HCT116 (cell line): ENCODE data around the gene CD19.

ENCODE experiments used
- CEBPB ChIP-seq: IDR thresholded peaks from 2 replicates; pipeline ENCODE4 v1.6.1; 2012; ENCODE audit warnings: low read depth
- EZH2 ChIP-seq: fragments of 200-600 bp; sonication (generic); IDR thresholded peaks from 2 replicates; pipeline ENCODE4 v1.6.1; 2017; ENCODE audit warnings: antibody characterized with exemption, mixed run types
- POLR2A ChIP-seq: IDR thresholded peaks from 2 replicates; pipeline ENCODE4 v1.7.0; 2011; ENCODE audit warnings: borderline replicate concordance; ENCODE audit not compliant: insufficient read depth, insufficient read length; ENCODE audit errors: extremely low read depth
- TF ChIP-seq, protein P1 (sequence below), 3 experiments: fragments of 200-600 bp in 1 of 3; sonication (generic) in 1 of 3; IDR thresholded peaks in 2 of 3; conservative IDR thresholded peaks in 1 of 3; 2 replicates each; pipeline ENCODE4 v1.5.1; 2012 to 2017; ENCODE audit warnings: low read depth in 2 of 3, low read length in 2 of 3, antibody characterized with exemption in 1 of 3, borderline replicate concordance in 1 of 3, control low read depth in 1 of 3, mild to moderate bottlenecking in 1 of 3, mixed read lengths in 1 of 3, mixed run types in 1 of 3, moderate library complexity in 1 of 3; ENCODE audit not compliant: insufficient read depth in 1 of 3
- TF ChIP-seq, protein P2 (sequence below): IDR thresholded peaks from 2 replicates; pipeline ENCODE4 v1.6.1; 2012

DNA sequence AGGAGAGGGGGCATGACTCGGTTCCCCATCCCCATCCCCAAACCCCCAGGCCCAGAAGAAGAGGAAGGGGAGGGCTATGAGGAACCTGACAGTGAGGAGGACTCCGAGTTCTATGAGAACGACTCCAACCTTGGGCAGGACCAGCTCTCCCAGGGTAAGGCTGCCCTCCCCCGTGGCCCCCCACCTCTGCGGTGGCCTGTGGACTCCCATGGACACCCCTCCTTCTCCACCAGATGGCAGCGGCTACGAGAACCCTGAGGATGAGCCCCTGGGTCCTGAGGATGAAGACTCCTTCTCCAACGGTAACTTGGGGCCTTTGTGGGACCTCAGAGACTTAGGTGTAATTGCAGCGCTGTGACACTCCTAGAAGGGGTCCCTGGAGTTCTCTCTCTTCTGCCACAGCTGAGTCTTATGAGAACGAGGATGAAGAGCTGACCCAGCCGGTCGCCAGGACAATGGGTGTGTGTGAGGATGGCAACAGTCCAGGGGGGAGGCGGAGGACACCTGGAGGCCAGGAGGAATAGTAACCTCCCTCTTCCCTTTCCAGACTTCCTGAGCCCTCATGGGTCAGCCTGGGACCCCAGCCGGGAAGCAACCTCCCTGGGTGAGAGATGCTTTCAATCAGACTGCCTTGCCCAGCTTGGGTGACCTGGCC, 5.6 kb downstream of the CD19 start:
- TF ChIP-seq, protein P1, sequence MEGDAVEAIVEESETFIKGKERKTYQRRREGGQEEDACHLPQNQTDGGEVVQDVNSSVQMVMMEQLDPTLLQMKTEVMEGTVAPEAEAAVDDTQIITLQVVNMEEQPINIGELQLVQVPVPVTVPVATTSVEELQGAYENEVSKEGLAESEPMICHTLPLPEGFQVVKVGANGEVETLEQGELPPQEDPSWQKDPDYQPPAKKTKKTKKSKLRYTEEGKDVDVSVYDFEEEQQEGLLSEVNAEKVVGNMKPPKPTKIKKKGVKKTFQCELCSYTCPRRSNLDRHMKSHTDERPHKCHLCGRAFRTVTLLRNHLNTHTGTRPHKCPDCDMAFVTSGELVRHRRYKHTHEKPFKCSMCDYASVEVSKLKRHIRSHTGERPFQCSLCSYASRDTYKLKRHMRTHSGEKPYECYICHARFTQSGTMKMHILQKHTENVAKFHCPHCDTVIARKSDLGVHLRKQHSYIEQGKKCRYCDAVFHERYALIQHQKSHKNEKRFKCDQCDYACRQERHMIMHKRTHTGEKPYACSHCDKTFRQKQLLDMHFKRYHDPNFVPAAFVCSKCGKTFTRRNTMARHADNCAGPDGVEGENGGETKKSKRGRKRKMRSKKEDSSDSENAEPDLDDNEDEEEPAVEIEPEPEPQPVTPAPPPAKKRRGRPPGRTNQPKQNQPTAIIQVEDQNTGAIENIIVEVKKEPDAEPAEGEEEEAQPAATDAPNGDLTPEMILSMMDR (IDR thresholded peaks at IDR 0.05 in 2 of 3, conservative IDR thresholded peaks at IDR 0.05 in 1 of 3; ENCODE audit: borderline replicate concordance in 1 of 3, insufficient read depth in 1 of 3, low read depth in 2 of 3, low read length in 2 of 3), result 0 out of 6 replicates have a peak, but pooled peaks of 1 of the 3 experiments have one; percentile 14
- TF ChIP-seq CEBPB (no peak), POLR2A (no peak), EZH2 (no peak)
- TF ChIP-seq, protein P2, sequence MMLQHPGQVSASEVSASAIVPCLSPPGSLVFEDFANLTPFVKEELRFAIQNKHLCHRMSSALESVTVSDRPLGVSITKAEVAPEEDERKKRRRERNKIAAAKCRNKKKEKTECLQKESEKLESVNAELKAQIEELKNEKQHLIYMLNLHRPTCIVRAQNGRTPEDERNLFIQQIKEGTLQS, result no peak
